CD4-positive, alpha-beta memory T cell (primary cell): ENCODE data around the gene TOGARAM2. TPM values are rescaled to one million over a fixed set of nuclear protein-coding genes. Genes with fewer than 3 reads are reported as not detected.

Experiments used
- CTCF ChIA-PET: fragments of 350-600 bp; sonication (Branson Sonifier 250); formaldehyde crosslinking; loops from one replicate; lab custom pipeline; 2021; ENCODE audit warnings: inconsistent platforms; ENCODE audit not compliant: partially characterized antibody; lab: Charles Lee
- POLR2A ChIA-PET: fragments of 350-600 bp; sonication (Branson Sonifier 250); formaldehyde crosslinking; loops from one replicate; lab custom pipeline; 2021; ENCODE audit not compliant: partially characterized antibody; lab: Charles Lee
- DNase-seq, 5 donors: peaks; one replicate each; pipeline versions ENCODE4 v3.0.0 to v3.0.0-alpha.2; 2020 to 2022; ENCODE audit warnings: mixed read lengths in 1 of 5
- H3K27ac ChIP-seq: one replicate; pipeline ENCODE4 v1.7.0; 2013; ENCODE audit warnings: low read depth, low read length
- H3K27me3 ChIP-seq: 2 replicates; pipeline ENCODE4 v1.7.0; 2013; ENCODE audit warnings: mild to moderate bottlenecking, low read length, moderate library complexity; ENCODE audit not compliant: insufficient read depth
- H3K36me3 ChIP-seq: 2 replicates; pipeline ENCODE4 v1.7.0; 2013; ENCODE audit warnings: mild to moderate bottlenecking, low read length, moderate library complexity; ENCODE audit not compliant: insufficient read depth
- H3K4me1 ChIP-seq: 2 replicates; pipeline ENCODE4 v1.7.0; 2013; ENCODE audit warnings: mild to moderate bottlenecking, low read length, moderate library complexity; ENCODE audit not compliant: insufficient read depth
- H3K4me3 ChIP-seq, 2 donors: one replicate each; pipeline ENCODE4 v1.7.0; 2013; ENCODE audit warnings: low read length in 2 of 2, mild to moderate bottlenecking in 1 of 2
- H3K9me3 ChIP-seq, 2 donors: one replicate each; pipeline ENCODE4 v1.7.0; 2013; ENCODE audit warnings: low read length in 2 of 2, control low read depth in 1 of 2; ENCODE audit not compliant: control insufficient read depth in 1 of 2
- H3K27ac Mint-ChIP-seq, 7 donors: one replicate each; pipeline ENCODE4 v1.8.0; 2020 to 2021; ENCODE audit warnings: mixed read lengths in 7 of 7, mild to moderate bottlenecking in 6 of 7, inconsistent platforms in 3 of 7, moderate library complexity in 3 of 7
- H3K27me3 Mint-ChIP-seq, 2 donors: one replicate each; pipeline ENCODE4 v1.8.0; 2020 to 2021; ENCODE audit warnings: mixed read lengths in 2 of 2
- H3K36me3 Mint-ChIP-seq, 2 donors: one replicate each; pipeline ENCODE4 v1.8.0; 2020 to 2021; ENCODE audit warnings: mixed read lengths in 2 of 2, inconsistent platforms in 1 of 2, mild to moderate bottlenecking in 1 of 2
- H3K4me1 Mint-ChIP-seq, 4 donors: one replicate each; pipeline ENCODE4 v1.8.0; 2020 to 2021; ENCODE audit warnings: mixed read lengths in 4 of 4, mild to moderate bottlenecking in 1 of 4
- H3K4me3 Mint-ChIP-seq, 8 donors: one replicate each; pipeline ENCODE4 v1.8.0; 2020 to 2021; ENCODE audit warnings: mixed read lengths in 8 of 8, mild to moderate bottlenecking in 7 of 8, moderate library complexity in 6 of 8, inconsistent platforms in 3 of 8
- H3K9me3 Mint-ChIP-seq, 8 donors: one replicate each; pipeline ENCODE4 v1.8.0; 2020 to 2021; ENCODE audit warnings: mixed read lengths in 8 of 8, mild to moderate bottlenecking in 5 of 8, inconsistent platforms in 3 of 8, moderate library complexity in 1 of 8
- intact Hi-C: fragments of 100-400 bp; cut with micrococcal nuclease; formaldehyde crosslinking; loops from one replicate; pipeline ENCODE4 v1.15.1; 2023
- polyA plus RNA-seq, 2 donors: library from polyadenylated mRNA; unstranded; fragments of 300-500 nt; fragmentation: Illumina TruSeq; gene quantifications; one replicate each; pipeline ENCODE4 v1.2.3, GENCODE V29; 2021
- total RNA-seq, 2 experiments: library from RNA; stranded (reverse); gene quantifications; one replicate each; pipeline ENCODE4 v1.2.3, GENCODE V29; 2021

Gene TOGARAM2
- total and polyA plus RNA-seq, 4 experiments from 2014 or later = 0.46 to 2.7 (median 1.7) TPM

GRCh38 chr2:28997847-28998735, 17.0 kb downstream of the TOGARAM2 start:
- Mint-ChIP-seq H3K27me3 (no peaks in the 10 kb centered on the region), H3K9me3 (no peaks in the 10 kb centered on the region)
- POLR2A ChIA-PET = interaction anchor here (5.6 kb wide), 1 partner anchor 16 kb away, joined by 164 read pairs; no protein-coding TSS in a partner anchor

GRCh38 chr2:29000481-29000880, 19.4 kb downstream of the TOGARAM2 start:
- intact Hi-C loops = loop anchor here (2.0 kb wide), 1 partner anchor 14 kb away; no protein-coding TSS in a partner anchor
- no peaks in the 10 kb centered on the region for H3K27me3 Mint-ChIP-seq
- Histone ChIP-seq H3K4me3 (no peak overlapping the region), H3K36me3 (no peaks in the 10 kb centered on the region), H3K4me1 (peaks cover 23% of the 10 kb centered on the region), H3K9me3 (no peaks in the 10 kb centered on the region), H3K27me3 (no peaks in the 10 kb centered on the region), H3K27ac (no peak overlapping the region)
- CTCF ChIA-PET = interaction anchor here (1.0 to 5.1 kb wide), 2 partner anchors 13 to 116 kb away, joined by 4 to 76 read pairs; no protein-coding TSS in a partner anchor
- POLR2A ChIA-PET = interaction anchor here (0.9 to 5.6 kb wide), 3 partner anchors 13 to 120 kb away, joined by 3 to 164 read pairs (median 11); no protein-coding TSS in a partner anchor
- peak overlapping the region; percentile 81 to 99 (median 92) for H3K27ac Mint-ChIP-seq
- no peaks in the 10 kb centered on the region for H3K36me3 Mint-ChIP-seq
- H3K9me3 Mint-ChIP-seq = no peaks in the 10 kb centered on the region
- H3K4me3 Mint-ChIP-seq = peak overlapping the region in 7 of 8 donors; percentile 43 to 83 (median 64)
- peak; percentile 59 to 71 (median 65) for DNase-seq
- H3K4me1 Mint-ChIP-seq = peaks cover 16 to 36% (median 27%) of the 10 kb centered on the region in 4 donors

More at GRCh38 chr2:28997847-28998735, 17.0 kb downstream of the TOGARAM2 start:
- peaks cover 23% of the 10 kb centered on the region for H3K4me1 ChIP-seq
- H3K9me3 ChIP-seq = no peaks in the 10 kb centered on the region
- H3K36me3 ChIP-seq = no peaks in the 10 kb centered on the region
- intact Hi-C loops = no loop called here
- CTCF ChIA-PET = interaction anchor here (5.1 kb wide), 1 partner anchor 15 kb away, joined by 76 read pairs; no protein-coding TSS in a partner anchor
- Mint-ChIP-seq H3K36me3 (no peaks in the 10 kb centered on the region), H3K4me1 (peaks cover 16 to 36% (median 27%) of the 10 kb centered on the region in 4 donors), H3K4me3 (no peak overlapping the region), H3K27ac (peak overlapping the region in 5 of 7 donors; percentile 3 to 66 (median 37))
- H3K27me3 ChIP-seq = no peaks in the 10 kb centered on the region
- no peak overlapping the region for H3K4me3 ChIP-seq
- DNase-seq = no peak
- H3K27ac ChIP-seq = no peak overlapping the region

GRCh38 chr2:29000956-29001355, 19.9 kb downstream of the TOGARAM2 start:
- POLR2A ChIA-PET = interaction anchor here (0.9 to 5.6 kb wide), 3 partner anchors 13 to 120 kb away, joined by 3 to 164 read pairs (median 11); no protein-coding TSS in a partner anchor
- Mint-ChIP-seq H3K27ac (peak overlapping the region; percentile 81 to 99 (median 92)), H3K4me1 (peaks cover 16 to 36% (median 27%) of the 10 kb centered on the region in 4 donors), H3K4me3 (peak overlapping the region in 5 of 8 donors; percentile 50 to 83 (median 69)), H3K9me3 (no peaks in the 10 kb centered on the region), H3K27me3 (no peaks in the 10 kb centered on the region), H3K36me3 (no peaks in the 10 kb centered on the region)
- intact Hi-C loops = loop anchor here (2.0 kb wide), 1 partner anchor 14 kb away; no protein-coding TSS in a partner anchor
- Histone ChIP-seq H3K4me3 (no peak overlapping the region), H3K27ac (no peak overlapping the region), H3K4me1 (peaks cover 23% of the 10 kb centered on the region), H3K36me3 (no peaks in the 10 kb centered on the region), H3K27me3 (no peaks in the 10 kb centered on the region), H3K9me3 (no peaks in the 10 kb centered on the region)
- CTCF ChIA-PET = interaction anchor here (1.0 to 5.1 kb wide), 2 partner anchors 13 to 115 kb away, joined by 4 to 76 read pairs; no protein-coding TSS in a partner anchor
- DNase-seq = peak in 1 of 5 donors; percentile 32

- H3K4me1 ChIP-seq = peaks cover 23% of the 10 kb centered on the region
- no peaks in the 10 kb centered on the region for H3K36me3 ChIP-seq
- intact Hi-C loops = loop anchor here (2.0 kb wide), 1 partner anchor 13 kb away; no protein-coding TSS in a partner anchor
- peak overlapping the region; percentile 84 to 99 (median 93) for H3K27ac Mint-ChIP-seq
- ChIA-PET POLR2A (interaction anchor here (1.7 to 5.6 kb wide), 2 partner anchors 12 to 115 kb away, joined by 11 to 164 read pairs; no protein-coding TSS in a partner anchor), CTCF (interaction anchor here (1.0 to 5.1 kb wide), 3 partner anchors 12 to 43 kb away, joined by 4 to 76 read pairs (median 6); no protein-coding TSS in a partner anchor)
- H3K9me3 ChIP-seq = no peaks in the 10 kb centered on the region
- H3K4me3 ChIP-seq = no peak overlapping the region
- H3K9me3 Mint-ChIP-seq = no peaks in the 10 kb centered on the region
- DNase-seq = peak; percentile 38 to 51 (median 44)
- no peaks in the 10 kb centered on the region for H3K27me3 Mint-ChIP-seq
- peak overlapping the region; percentile 5 for H3K27ac ChIP-seq
- peak overlapping the region; percentile 46 to 83 (median 64) for H3K4me3 Mint-ChIP-seq
- peaks cover 16 to 36% (median 27%) of the 10 kb centered on the region in 4 donors for H3K4me1 Mint-ChIP-seq
- no peaks in the 10 kb centered on the region for H3K36me3 Mint-ChIP-seq
- H3K27me3 ChIP-seq = no peaks in the 10 kb centered on the region
Measured at GRCh38 chr2:29001806-29002205, 20.7 kb downstream of the TOGARAM2 start.

GRCh38 chr2:29004755-29005154, 23.7 kb downstream of the TOGARAM2 start:
- ChIA-PET POLR2A (interaction anchor here (1.2 kb wide), 1 partner anchor 10 kb away, joined by 3 read pairs; no protein-coding TSS in a partner anchor), CTCF (no interaction called here)
- Mint-ChIP-seq H3K4me3 (no peak overlapping the region), H3K9me3 (no peaks in the 10 kb centered on the region), H3K27me3 (no peaks in the 10 kb centered on the region), H3K27ac (no peak overlapping the region), H3K4me1 (peaks cover 26 to 39% (median 35%) of the 10 kb centered on the region in 4 donors), H3K36me3 (no peaks in the 10 kb centered on the region)
- no peak for DNase-seq
- Histone ChIP-seq H3K27me3 (no peaks in the 10 kb centered on the region), H3K9me3 (no peaks in the 10 kb centered on the region), H3K27ac (no peak overlapping the region), H3K4me1 (peaks cover 37% of the 10 kb centered on the region), H3K4me3 (no peak overlapping the region), H3K36me3 (no peaks in the 10 kb centered on the region)
- intact Hi-C loops = no loop called here

GRCh38 chr2:29005331-29005730, 24.2 kb downstream of the TOGARAM2 start:
- DNase-seq = no peak
- intact Hi-C loops = no loop called here
- H3K27ac ChIP-seq = no peak overlapping the region
- H3K4me1 Mint-ChIP-seq = peaks cover 24 to 39% (median 33%) of the 10 kb centered on the region in 4 donors
- H3K4me1 ChIP-seq = peaks cover 37% of the 10 kb centered on the region
- H3K27ac Mint-ChIP-seq = no peak overlapping the region
- H3K36me3 Mint-ChIP-seq = no peaks in the 10 kb centered on the region
- no peaks in the 10 kb centered on the region for H3K36me3 ChIP-seq
- no peaks in the 10 kb centered on the region for H3K27me3 Mint-ChIP-seq
- ChIA-PET POLR2A (no interaction called here), CTCF (no interaction called here)
- no peaks in the 10 kb centered on the region for H3K9me3 ChIP-seq
- no peak overlapping the region for H3K4me3 Mint-ChIP-seq
- no peak overlapping the region for H3K4me3 ChIP-seq
- H3K9me3 Mint-ChIP-seq = no peaks in the 10 kb centered on the region
- H3K27me3 ChIP-seq = no peaks in the 10 kb centered on the region
